Measurements from ENCODE around the gene ADI1.

ADI1 gene

GRCh38 chr2:3536682-3537632 lies 17.6 kb upstream of the ADI1 start:
- peak; percentile 43 for TF ChIP-seq CTCF (IDR thresholded peaks at IDR 0.05; ENCODE audit: low read depth, low read length, missing control alignments)
- peak overlapping the region; percentile 35 for H3K4me3 ChIP-seq (replicated peaks; ENCODE audit: low read depth, low read length)
- no peak for DNase-seq (ENCODE audit: extremely low read depth, low read depth)

- TF ChIP-seq CTCF (IDR thresholded peaks at IDR 0.05; ENCODE audit: low read depth, low read length, missing control alignments), result peak; percentile 20
- peak; percentile 75 for DNase-seq (ENCODE audit: extremely low read depth, low read depth)
- H3K4me3 ChIP-seq (replicated peaks; ENCODE audit: low read depth, low read length), result peak overlapping the region; percentile 35
Observed at GRCh38 chr2:3535794-3536681, 16.7 kb upstream of the ADI1 start.

GRCh38 chr2:3535467-3535793 lies 16.1 kb upstream of the ADI1 start:
- peak overlapping the region; percentile 35 for H3K4me3 ChIP-seq (replicated peaks; ENCODE audit: low read depth, low read length)
- no peak for TF ChIP-seq CTCF (IDR thresholded peaks at IDR 0.05; ENCODE audit: low read depth, low read length, missing control alignments)
- DNase-seq (ENCODE audit: extremely low read depth, low read depth), result no peak

GRCh38 chr2:3534251-3534814 lies 15.0 kb upstream of the ADI1 start:
- TF ChIP-seq CTCF (IDR thresholded peaks at IDR 0.05; ENCODE audit: low read depth, low read length, missing control alignments), result no peak
- H3K4me3 ChIP-seq (replicated peaks; ENCODE audit: low read depth, low read length), result no peak overlapping the region
- DNase-seq (ENCODE audit: extremely low read depth, low read depth), result no peak

- no peak for TF ChIP-seq CTCF (IDR thresholded peaks at IDR 0.05; ENCODE audit: low read depth, low read length, missing control alignments)
- no peak overlapping the region for H3K4me3 ChIP-seq (replicated peaks; ENCODE audit: low read depth, low read length)
- no peak for DNase-seq (ENCODE audit: extremely low read depth, low read depth)
Observed at GRCh38 chr2:3533836-3534235, 14.5 kb upstream of the ADI1 start.

- DNase-seq (ENCODE audit: extremely low read depth, low read depth), result no peak
- TF ChIP-seq CTCF (IDR thresholded peaks at IDR 0.05; ENCODE audit: low read depth, low read length, missing control alignments), result no peak
- no peak overlapping the region for H3K4me3 ChIP-seq (replicated peaks; ENCODE audit: low read depth, low read length)
Observed at GRCh38 chr2:3532941-3533340, 13.6 kb upstream of the ADI1 start.

All from HFF-Myc (cell line).